Right kidney (tissue), 1 donor: Measurements from ENCODE around the gene KLHL13.

Experiments used
- DNase-seq: peaks from one replicate; pipeline ENCODE4 v3.0.0-alpha.2; 2016

The KLHL13 gene

GRCh38 chrX:117854806-117855205 is 261.8 kb downstream of the KLHL13 start:
- DNase-seq = no peak

GRCh38 chrX:117851025-117851424 is 265.6 kb downstream of the KLHL13 start:
- no peak for DNase-seq
